ENCODE measurements around the gene OSBPL2.

The OSBPL2 gene

GRCh38 chr20:62205618-62206387, 32.5 kb upstream of the OSBPL2 start:
- no peak for DNase-seq (ENCODE audit: low read depth in 1 of 2, low spot score in 1 of 2)

GRCh38 chr20:62206388-62206775, 31.9 kb upstream of the OSBPL2 start:
- DNase-seq (ENCODE audit: low read depth in 1 of 2, low spot score in 1 of 2), result no peak

GRCh38 chr20:62208061-62208794, 30.1 kb upstream of the OSBPL2 start:
- DNase-seq (ENCODE audit: low read depth in 1 of 2, low spot score in 1 of 2), result no peak

- DNase-seq (ENCODE audit: low read depth in 1 of 2, low spot score in 1 of 2), result no peak
Measured at GRCh38 chr20:62208795-62209755, 29.2 kb upstream of the OSBPL2 start.

GRCh38 chr20:62209850-62210495, 28.3 kb upstream of the OSBPL2 start:
- no peak for DNase-seq (ENCODE audit: low read depth in 1 of 2, low spot score in 1 of 2)

- no peak for DNase-seq (ENCODE audit: low read depth in 1 of 2, low spot score in 1 of 2)
Measured at GRCh38 chr20:62210496-62210855, 27.8 kb upstream of the OSBPL2 start.

GRCh38 chr20:62211216-62211615, 27.1 kb upstream of the OSBPL2 start:
- no peak for DNase-seq (ENCODE audit: low read depth in 1 of 2, low spot score in 1 of 2)

- DNase-seq (ENCODE audit: low read depth in 1 of 2, low spot score in 1 of 2), result no peak
Measured at GRCh38 chr20:62211769-62212288, 26.5 kb upstream of the OSBPL2 start.

GRCh38 chr20:62212299-62212698, 26.0 kb upstream of the OSBPL2 start:
- DNase-seq (ENCODE audit: low read depth in 1 of 2, low spot score in 1 of 2), result no peak

GRCh38 chr20:62214067-62214466, 24.3 kb upstream of the OSBPL2 start:
- DNase-seq (ENCODE audit: low read depth in 1 of 2, low spot score in 1 of 2), result no peak

- DNase-seq (ENCODE audit: low read depth in 1 of 2, low spot score in 1 of 2), result no peak
Measured at GRCh38 chr20:62215020-62215990, 23.0 kb upstream of the OSBPL2 start.

GRCh38 chr20:62215991-62216635, 22.2 kb upstream of the OSBPL2 start:
- DNase-seq (ENCODE audit: low read depth in 1 of 2, low spot score in 1 of 2), result no peak

GRCh38 chr20:62216636-62217566, 21.4 kb upstream of the OSBPL2 start:
- no peak for DNase-seq (ENCODE audit: low read depth in 1 of 2, low spot score in 1 of 2)

- no peak for DNase-seq (ENCODE audit: low read depth in 1 of 2, low spot score in 1 of 2)
Measured at GRCh38 chr20:62217913-62218773, 20.2 kb upstream of the OSBPL2 start.

- no peak for DNase-seq (ENCODE audit: low read depth in 1 of 2, low spot score in 1 of 2)
Measured at GRCh38 chr20:62219101-62219991, 19.0 kb upstream of the OSBPL2 start.

All from activated T-helper 1 cell treated with anti-CD3 and anti-CD28 coated beads, Interleukin-2, amount 50 U/mL, for 16 hours (primary cell).